ENCODE data around the gene XXYLT1. TPM values are rescaled to one million over a fixed set of nuclear protein-coding genes. Genes with fewer than 3 reads are reported as not detected.

Gene XXYLT1
- total RNA-seq, 4 donors from 2014 or later, result 9.7 to 30.1 (median 17.7) TPM

GRCh38 chr3:195113536-195114425, 157.2 kb downstream of the XXYLT1 start:
- WGBS, 2 donors, result 72 to 74% methylated on average over 14 of the region's 14 CpGs
- DNase-seq (ENCODE audit: low spot score in 2 of 2), result no peak
- TF ChIP-seq POLR2A (IDR thresholded peaks at IDR 0.05), result no peak
- no peak for TF ChIP-seq CTCF (IDR thresholded peaks at IDR 0.05)
- H3K4me3 ChIP-seq (ENCODE audit: low read depth, poor library complexity, severe bottlenecking), result no peak overlapping the region
- intact Hi-C loops (cut with DNase I; ENCODE audit: low total_unique reads), result no loop called here

GRCh38 chr3:195113048-195113447, 157.9 kb downstream of the XXYLT1 start:
- H3K4me3 ChIP-seq (ENCODE audit: low read depth, poor library complexity, severe bottlenecking), result no peak overlapping the region
- 55 to 57% methylated on average over 14 of the region's 14 CpGs for WGBS, 2 donors
- intact Hi-C loops (cut with DNase I; ENCODE audit: low total_unique reads), result no loop called here
- TF ChIP-seq CTCF (IDR thresholded peaks at IDR 0.05) (no peak), POLR2A (IDR thresholded peaks at IDR 0.05) (no peak)
- DNase-seq (ENCODE audit: low spot score in 2 of 2), result no peak

GRCh38 chr3:195112361-195112791, 158.6 kb downstream of the XXYLT1 start:
- no peak overlapping the region for H3K4me3 ChIP-seq (ENCODE audit: low read depth, poor library complexity, severe bottlenecking)
- DNase-seq (ENCODE audit: low spot score in 2 of 2), result no peak
- WGBS, 2 donors, result 87 to 89% methylated on average over 14 to 22 of the region's 22 CpGs
- intact Hi-C loops (cut with DNase I; ENCODE audit: low total_unique reads), result no loop called here
- TF ChIP-seq POLR2A (IDR thresholded peaks at IDR 0.05) (no peak), CTCF (IDR thresholded peaks at IDR 0.05) (no peak)

GRCh38 chr3:195111766-195112165, 159.2 kb downstream of the XXYLT1 start:
- H3K4me3 ChIP-seq (ENCODE audit: low read depth, poor library complexity, severe bottlenecking), result no peak overlapping the region
- 91 to 94% methylated on average over 9 of the region's 9 CpGs for WGBS, 2 donors
- TF ChIP-seq CTCF (IDR thresholded peaks at IDR 0.05), result no peak
- no peak for TF ChIP-seq POLR2A (IDR thresholded peaks at IDR 0.05)
- intact Hi-C loops (cut with DNase I; ENCODE audit: low total_unique reads), result no loop called here
- no peak for DNase-seq (ENCODE audit: low spot score in 2 of 2)

- 81 to 87% methylated on average over 9 of the region's 9 CpGs for WGBS, 2 donors
- intact Hi-C loops (cut with DNase I; ENCODE audit: low total_unique reads), result no loop called here
- DNase-seq (ENCODE audit: low spot score in 2 of 2), result no peak
- TF ChIP-seq POLR2A (IDR thresholded peaks at IDR 0.05) (no peak), CTCF (IDR thresholded peaks at IDR 0.05) (no peak)
- no peak overlapping the region for H3K4me3 ChIP-seq (ENCODE audit: low read depth, poor library complexity, severe bottlenecking)
Measured at GRCh38 chr3:195111319-195111705, 159.6 kb downstream of the XXYLT1 start.
